Measurements from ENCODE around the gene NPM3. TPM values are rescaled to one million over a fixed set of nuclear protein-coding genes. Genes with fewer than 3 reads are reported as not detected.

The NPM3 gene
- total and polyA plus RNA-seq, 2 of the 8 experiments (the other 6 are each of a cell fraction or from before 2014, with no cell fraction given), result 127 to 175 TPM

DNA sequence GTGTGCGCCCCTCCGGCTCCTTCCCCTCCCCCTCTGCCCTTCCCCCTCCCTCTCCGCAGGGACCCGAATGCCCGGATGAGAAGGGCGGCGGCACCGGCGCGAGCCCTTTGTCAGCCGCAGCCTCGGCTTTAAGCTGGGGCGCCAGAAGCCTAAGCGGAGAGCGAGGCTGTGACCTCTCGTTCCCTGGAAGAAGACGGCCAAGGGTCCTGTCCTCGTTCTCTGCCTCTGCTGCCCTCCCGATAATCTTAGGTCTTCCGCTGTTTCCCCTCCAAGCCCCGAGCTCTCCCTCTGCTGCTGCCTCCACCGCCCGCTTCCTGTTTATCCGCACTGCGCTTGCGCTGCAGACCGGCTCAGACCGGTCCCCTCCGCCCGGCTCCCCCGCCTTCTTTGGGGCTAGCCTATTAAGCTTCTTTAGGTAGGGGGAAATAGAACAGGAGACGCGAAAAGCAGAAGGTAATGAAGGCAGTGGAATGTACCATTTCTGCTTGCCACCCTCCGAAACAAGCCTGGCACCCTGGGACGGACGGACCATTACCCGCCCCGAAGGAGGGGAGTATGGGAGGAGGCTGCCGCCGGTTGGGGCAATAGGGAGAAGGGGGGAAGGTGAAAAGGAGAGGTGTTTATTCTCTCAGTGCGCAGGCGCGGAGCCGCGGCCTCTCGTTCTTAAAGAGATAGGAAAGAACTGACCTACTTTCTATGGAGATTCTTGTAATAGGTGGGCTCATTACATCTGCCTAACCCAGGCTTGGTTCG, 35.0 kb upstream of the NPM3 start, which contains the start of gene OGA (continued):
- TF ChIP-seq CBX8 (IDR thresholded peaks at IDR 0.05; ENCODE audit: borderline replicate concordance, low read depth, low read length) (no peak), CHD1 (IDR thresholded peaks at IDR 0.05; ENCODE audit: low read depth, low read length) (peak; percentile 98), KDM4A (IDR thresholded peaks at IDR 0.05; ENCODE audit: low read depth, low read length, severe bottlenecking) (peak; percentile 14), CEBPB (IDR thresholded peaks at IDR 0.05; ENCODE audit: low read depth, low read length) (peak; percentile 51; the same call in 1 of the 2 replicates), NRF1 (IDR thresholded peaks at IDR 0.05; ENCODE audit: low read depth, low read length) (peak; percentile 72), BRCA1 (IDR thresholded peaks at IDR 0.05; ENCODE audit: low read depth, low read length) (peak; percentile 49; the same call in 1 of the 2 replicates), JUN (IDR thresholded peaks at IDR 0.05; ENCODE audit: low read depth, low read length) (peak; percentile 84), SIN3A (conservative IDR thresholded peaks at IDR 0.05 in 1 of 2, IDR thresholded peaks at IDR 0.05 in 1 of 2; ENCODE audit: low read depth in 1 of 2, low read length in 2 of 2) (peak in 1 of 2 experiments; percentile 18; a peak in 1 of 4 replicates), BCL11A (IDR thresholded peaks at IDR 0.05; ENCODE audit: low read depth in 2 of 2, low read length in 2 of 2) (no peak), TCF12 (IDR thresholded peaks at IDR 0.05; ENCODE audit: low read depth, low read length) (0 out of 2 replicates have a peak, but pooled peaks have one; percentile 10), RBBP5 (IDR thresholded peaks at IDR 0.05; ENCODE audit: borderline replicate concordance, low read depth, low read length) (no peak), CBX5 (IDR thresholded peaks at IDR 0.05; ENCODE audit: low read depth, low read length) (no peak), TAF1 (IDR thresholded peaks at IDR 0.05; ENCODE audit: low read depth, low read length) (peak; percentile 100), CHD2 (IDR thresholded peaks at IDR 0.05; ENCODE audit: low read length) (peak; percentile 63), CTBP2 (IDR thresholded peaks at IDR 0.05; ENCODE audit: borderline replicate concordance, insufficient read depth, insufficient read length, low read length) (no peak), EP300 (IDR thresholded peaks at IDR 0.05; ENCODE audit: borderline replicate concordance in 1 of 2, low read depth in 2 of 2, low read length in 2 of 2) (peak in 1 of 2 experiments; percentile 100; a peak in 2 of 3 replicates)
- TF ChIP-seq, protein P1, sequence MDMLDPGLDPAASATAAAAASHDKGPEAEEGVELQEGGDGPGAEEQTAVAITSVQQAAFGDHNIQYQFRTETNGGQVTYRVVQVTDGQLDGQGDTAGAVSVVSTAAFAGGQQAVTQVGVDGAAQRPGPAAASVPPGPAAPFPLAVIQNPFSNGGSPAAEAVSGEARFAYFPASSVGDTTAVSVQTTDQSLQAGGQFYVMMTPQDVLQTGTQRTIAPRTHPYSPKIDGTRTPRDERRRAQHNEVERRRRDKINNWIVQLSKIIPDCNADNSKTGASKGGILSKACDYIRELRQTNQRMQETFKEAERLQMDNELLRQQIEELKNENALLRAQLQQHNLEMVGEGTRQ (IDR thresholded peaks at IDR 0.05; ENCODE audit: low read length), result no peak
- TF ChIP-seq, protein P2, sequence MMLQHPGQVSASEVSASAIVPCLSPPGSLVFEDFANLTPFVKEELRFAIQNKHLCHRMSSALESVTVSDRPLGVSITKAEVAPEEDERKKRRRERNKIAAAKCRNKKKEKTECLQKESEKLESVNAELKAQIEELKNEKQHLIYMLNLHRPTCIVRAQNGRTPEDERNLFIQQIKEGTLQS (IDR thresholded peaks at IDR 0.05; ENCODE audit: insufficient read depth, low read depth, low read length), result no peak
- TF ChIP-seq, protein P3, sequence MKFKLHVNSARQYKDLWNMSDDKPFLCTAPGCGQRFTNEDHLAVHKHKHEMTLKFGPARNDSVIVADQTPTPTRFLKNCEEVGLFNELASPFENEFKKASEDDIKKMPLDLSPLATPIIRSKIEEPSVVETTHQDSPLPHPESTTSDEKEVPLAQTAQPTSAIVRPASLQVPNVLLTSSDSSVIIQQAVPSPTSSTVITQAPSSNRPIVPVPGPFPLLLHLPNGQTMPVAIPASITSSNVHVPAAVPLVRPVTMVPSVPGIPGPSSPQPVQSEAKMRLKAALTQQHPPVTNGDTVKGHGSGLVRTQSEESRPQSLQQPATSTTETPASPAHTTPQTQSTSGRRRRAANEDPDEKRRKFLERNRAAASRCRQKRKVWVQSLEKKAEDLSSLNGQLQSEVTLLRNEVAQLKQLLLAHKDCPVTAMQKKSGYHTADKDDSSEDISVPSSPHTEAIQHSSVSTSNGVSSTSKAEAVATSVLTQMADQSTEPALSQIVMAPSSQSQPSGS (IDR thresholded peaks at IDR 0.05; ENCODE audit: low read length), result peak; percentile 85

All from H1 (cell line).